IMR-90 (cell line): ENCODE measurements around the gene ZNF407. TPM values are rescaled to one million over a fixed set of nuclear protein-coding genes. Genes with fewer than 3 reads are reported as not detected.

ENCODE experiments used
- ATAC-seq: fragments of 200-7000 bp; cut with Tn5 transposase; 2 replicates; pipeline ENCODE4 v1.9.1; 2020; ENCODE audit warnings: low read depth, mild to moderate bottlenecking, moderate library complexity
- BruUV-seq: library from RNA; stranded (reverse); fragments of 400-500 nt; replicated peaks from 2 replicates; lab custom pipeline; 2021; lab: Mats Ljungman, UMichigan
- CTCF ChIA-PET: fragments of 300-600 bp; formaldehyde crosslinking; extraction: SDS; loops from one replicate; lab custom pipeline; 2021; ENCODE audit warnings: antibody characterized with exemption; lab: Yijun Ruan, JAX
- POLR2A ChIA-PET: fragments of 300-600 bp; sonication (Branson Sonifier 250); formaldehyde crosslinking; loops from one replicate; lab custom pipeline; 2022; ENCODE audit warnings: antibody characterized with exemption; ENCODE audit not compliant: unreplicated experiment; lab: Charles Lee
- DNase-seq: peaks from one replicate; pipeline ENCODE4 v3.0.0; 2013
- H2AFZ ChIP-seq: replicated peaks from 2 replicates; pipeline ENCODE3; 2013; ENCODE audit warnings: low read length, mild to moderate bottlenecking; ENCODE audit not compliant: poor library complexity
- H2AK5ac ChIP-seq: 2 replicates; pipeline ENCODE4 v1.6.1; 2013; ENCODE audit warnings: low read depth, low read length, inconsistent platforms
- H2AK9ac ChIP-seq: replicated peaks from 2 replicates; pipeline ENCODE3; 2013; ENCODE audit warnings: mild to moderate bottlenecking, low read depth, low read length, moderate library complexity; ENCODE audit not compliant: poor library complexity
- H2BK120ac ChIP-seq: 2 replicates; pipeline ENCODE4 v1.6.1; 2013; ENCODE audit warnings: low read depth, low read length, inconsistent platforms
- H2BK15ac ChIP-seq: 3 replicates; pipeline ENCODE4 v1.6.1; 2013; ENCODE audit warnings: low read depth, low read length, inconsistent platforms
- H2BK20ac ChIP-seq: 2 replicates; pipeline ENCODE4 v1.6.1; 2013; ENCODE audit warnings: low read depth, mild to moderate bottlenecking, inconsistent platforms, low read length, moderate library complexity
- H2BK5ac ChIP-seq: 2 replicates; pipeline ENCODE4 v1.6.1; 2013; ENCODE audit warnings: mild to moderate bottlenecking, low read depth, low read length, inconsistent platforms; ENCODE audit not compliant: poor library complexity, severe bottlenecking
- H3K14ac ChIP-seq: replicated peaks from 2 replicates; pipeline ENCODE4 v1.6.1; 2013; ENCODE audit warnings: low read depth, low read length, inconsistent platforms
- H3K18ac ChIP-seq: 2 replicates; pipeline ENCODE4 v1.6.1; 2013; ENCODE audit warnings: low read depth, low read length, control low read depth
- H3K23ac ChIP-seq: 2 replicates; pipeline ENCODE4 v1.6.1; 2013; ENCODE audit warnings: low read depth, low read length, inconsistent platforms
- H3K27ac ChIP-seq: 2 replicates; pipeline ENCODE4 v1.5.1; 2013; ENCODE audit warnings: mild to moderate bottlenecking, control low read depth, low read length; ENCODE audit not compliant: insufficient read depth
- H3K27me3 ChIP-seq: 2 replicates; pipeline ENCODE4 v1.6.1; 2013; ENCODE audit warnings: low read length; ENCODE audit not compliant: control insufficient read depth, insufficient read depth
- H3K36me3 ChIP-seq: 2 replicates; pipeline ENCODE4 v1.6.1; 2013; ENCODE audit warnings: low read length, mixed read lengths; ENCODE audit not compliant: control insufficient read depth, insufficient read depth
- H3K4ac ChIP-seq: 2 replicates; pipeline ENCODE4 v1.6.1; 2013; ENCODE audit warnings: low read depth, low read length, inconsistent platforms
- H3K4me1 ChIP-seq: 2 replicates; pipeline ENCODE4 v1.6.1; 2013; ENCODE audit warnings: low read length, mixed read lengths; ENCODE audit not compliant: control insufficient read depth, insufficient read depth
- H3K4me2 ChIP-seq: 2 replicates; pipeline ENCODE4 v1.6.1; 2013; ENCODE audit warnings: low read depth, mild to moderate bottlenecking, control low read depth, low read length, moderate library complexity
- H3K4me3 ChIP-seq: 2 replicates; pipeline ENCODE4 v1.5.1; 2013; ENCODE audit warnings: low read depth, mild to moderate bottlenecking, control low read depth, low read length, moderate library complexity; ENCODE audit not compliant: insufficient read depth
- H3K56ac ChIP-seq: 2 replicates; pipeline ENCODE4 v1.6.1; 2013; ENCODE audit warnings: low read length, inconsistent platforms; ENCODE audit not compliant: insufficient read depth; ENCODE audit errors: extremely low read depth
- H3K79me1 ChIP-seq, 2 experiments: 2 replicates each; pipeline ENCODE4 v1.6.1; 2013; ENCODE audit warnings: low read length in 2 of 2, inconsistent platforms in 1 of 2, low read depth in 1 of 2
- H3K9ac ChIP-seq: 2 replicates; pipeline ENCODE4 v1.6.1; 2013; ENCODE audit warnings: low read depth, low read length, control low read depth
- H3K9me1 ChIP-seq: 2 replicates; pipeline ENCODE4 v1.6.1; 2013; ENCODE audit warnings: low read length, inconsistent platforms; ENCODE audit not compliant: insufficient read depth
- H3K9me3 ChIP-seq: 2 replicates; pipeline ENCODE4 v1.6.1; 2013; ENCODE audit warnings: low read length; ENCODE audit not compliant: control insufficient read depth, insufficient read depth
- H4K20me1 ChIP-seq: 2 replicates; pipeline ENCODE4 v1.6.1; 2013; ENCODE audit warnings: low read length, inconsistent platforms; ENCODE audit not compliant: insufficient read depth
- H4K5ac ChIP-seq: 2 replicates; pipeline ENCODE4 v1.6.1; 2013; ENCODE audit warnings: mild to moderate bottlenecking, low read depth, low read length, control low read depth
- H4K8ac ChIP-seq, 2 experiments: 2 replicates each; pipeline ENCODE4 v1.6.1; 2013; ENCODE audit warnings: low read depth in 2 of 2, low read length in 2 of 2, control low read depth in 1 of 2, inconsistent platforms in 1 of 2
- H4K91ac ChIP-seq: 2 replicates; pipeline ENCODE4 v1.6.1; 2013; ENCODE audit warnings: low read depth, low read length, inconsistent platforms; ENCODE audit not compliant: insufficient read depth
- CHD1 ChIP-seq: IDR thresholded peaks from 2 replicates; pipeline ENCODE4 v1.6.1; 2012; ENCODE audit warnings: low read depth, low read length, improper control_type of control experiment
- FOS ChIP-seq: fragments of 150-350 bp; IDR thresholded peaks from 2 replicates; pipeline ENCODE4 v1.6.1; 2016; ENCODE audit warnings: low read depth, low read length
- MAZ ChIP-seq: IDR thresholded peaks from 2 replicates; pipeline ENCODE4 v1.6.1; 2012; ENCODE audit warnings: low read depth, mild to moderate bottlenecking, low read length, improper control_type of control experiment, moderate library complexity, borderline replicate concordance
- NFE2L2 ChIP-seq: fragments of 150-350 bp; IDR thresholded peaks from 2 replicates; pipeline ENCODE4 v1.6.1; 2016; ENCODE audit warnings: low read depth, mild to moderate bottlenecking, low read length
- RAD21 ChIP-seq: IDR thresholded peaks from 2 replicates; pipeline ENCODE4 v1.6.1; 2012; ENCODE audit warnings: low read length, improper control_type of control experiment
- RCOR1 ChIP-seq: IDR thresholded peaks from 2 replicates; pipeline ENCODE4 v1.6.1; 2012; ENCODE audit warnings: mild to moderate bottlenecking, low read length, improper control_type of control experiment; ENCODE audit not compliant: insufficient replicate concordance
- RFX5 ChIP-seq: IDR thresholded peaks from 2 replicates; pipeline ENCODE4 v1.8.0; 2012; ENCODE audit warnings: low read depth, mild to moderate bottlenecking, low read length, moderate library complexity
- WGBS, 2 experiments: methylation state at CpG; one replicate each; pipeline versions ENCODE4 v1.1.5 to v1.1.7; 2013; ENCODE audit warnings: missing lambda C conversion rate in 2 of 2; ENCODE audit not compliant: insufficient read length in 1 of 2; ENCODE audit errors: extremely low coverage in 2 of 2; 5-methylcytosine and 5-hydroxymethylcytosine counted together
- dilution Hi-C: fragments of 300-500 bp; cut with HindIII; formaldehyde crosslinking; loops from one replicate; pipeline ENCODE4 v1.14.3; 2018; ENCODE audit warnings: low sequenced_read_pairs; ENCODE audit not compliant: unreplicated experiment
- in situ Hi-C: fragments of 300-500 bp; cut with MboI; formaldehyde crosslinking; loops from 3 replicates; pipeline ENCODE4 v1.14.3; 2019; ENCODE audit warnings: low sequenced_read_pairs, inconsistent platforms, mixed read lengths
- intact Hi-C: fragments of 100-400 bp; cut with micrococcal nuclease; formaldehyde crosslinking; loops from 2 replicates; pipeline ENCODE4 v1.10.0; 2022
- polyA plus RNA-seq, 3 experiments: library from polyadenylated mRNA; depleted of rRNA; stranded (reverse); fragments of >200 nt; gene quantifications; 2 replicates each; pipeline ENCODE4 v1.2.3, GENCODE V29; 2012; ENCODE audit warnings: low replicate concordance in 1 of 3
- total RNA-seq: library from RNA; depleted of rRNA; stranded (reverse); fragments of >200 nt; gene quantifications from 2 replicates; pipeline ENCODE4 v1.2.3, GENCODE V29; 2012
- TF ChIP-seq, protein P1 (sequence below): fragments of 150-350 bp; IDR thresholded peaks from 2 replicates; pipeline ENCODE4 v1.6.1; 2016; ENCODE audit warnings: low read depth, mild to moderate bottlenecking, low read length, moderate library complexity, borderline replicate concordance
- TF ChIP-seq, protein P2 (sequence below): conservative IDR thresholded peaks from 2 replicates; pipeline ENCODE4 v1.5.1; 2012; ENCODE audit warnings: mild to moderate bottlenecking, low read depth, low read length, improper control_type of control experiment

ZNF407 gene
- total and polyA plus RNA-seq, 2 of the 4 experiments (the other 2 are of a cell fraction) = 3.1 to 20.1 TPM

- Histone ChIP-seq H3K4me2 (no peak overlapping the region), H3K9me1 (no peaks in the 10 kb centered on the region), H3K9me3 (no peaks in the 10 kb centered on the region), H3K36me3 (no peaks in the 10 kb centered on the region), H3K79me1 (0 out of 4 replicates have a peak, but pooled peaks cover 0 to 3% of the 10 kb centered on the region in 2 experiments), H2BK5ac (no peak overlapping the region), H3K4me1 (peaks cover 6% of the 10 kb centered on the region), H3K9ac (no peak overlapping the region), H3K18ac (no peak overlapping the region), H4K8ac (no peak overlapping the region), H3K23ac (no peak overlapping the region), H4K20me1 (no peaks in the 10 kb centered on the region), H3K27ac (no peak overlapping the region), H2AFZ (no peak overlapping the region), H3K56ac (no peak overlapping the region), H2BK120ac (no peak overlapping the region), H2BK15ac (no peak overlapping the region), H3K27me3 (no peaks in the 10 kb centered on the region), H2AK5ac (no peak overlapping the region), H2BK20ac (no peak overlapping the region), H3K4ac (no peak overlapping the region), H4K91ac (no peak overlapping the region), H3K14ac (no peak overlapping the region), H4K5ac (no peak overlapping the region), H2AK9ac (no peak overlapping the region), H3K4me3 (no peak overlapping the region)
- 97% methylated on average over 4 of the region's 6 CpGs; no CpG with 5 or more reads in 1 of the 2 experiments for WGBS, 2 experiments
- ChIA-PET CTCF (no interaction called here), POLR2A (no interaction called here)
- no peak for DNase-seq
- no peak for ATAC-seq
- no TSS peak for BruUV-seq
- intact Hi-C loops = no loop called here
- in situ Hi-C loops = no loop called here
- no peak for TF ChIP-seq FOS
- no peak for TF ChIP-seq RCOR1
- no peak for TF ChIP-seq RAD21
- TF ChIP-seq, protein P1, sequence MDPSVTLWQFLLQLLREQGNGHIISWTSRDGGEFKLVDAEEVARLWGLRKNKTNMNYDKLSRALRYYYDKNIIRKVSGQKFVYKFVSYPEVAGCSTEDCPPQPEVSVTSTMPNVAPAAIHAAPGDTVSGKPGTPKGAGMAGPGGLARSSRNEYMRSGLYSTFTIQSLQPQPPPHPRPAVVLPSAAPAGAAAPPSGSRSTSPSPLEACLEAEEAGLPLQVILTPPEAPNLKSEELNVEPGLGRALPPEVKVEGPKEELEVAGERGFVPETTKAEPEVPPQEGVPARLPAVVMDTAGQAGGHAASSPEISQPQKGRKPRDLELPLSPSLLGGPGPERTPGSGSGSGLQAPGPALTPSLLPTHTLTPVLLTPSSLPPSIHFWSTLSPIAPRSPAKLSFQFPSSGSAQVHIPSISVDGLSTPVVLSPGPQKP = no peak
- TF ChIP-seq CHD1 = no peak
- no peak for TF ChIP-seq RFX5
- TF ChIP-seq MAZ = no peak
- TF ChIP-seq, protein P2, sequence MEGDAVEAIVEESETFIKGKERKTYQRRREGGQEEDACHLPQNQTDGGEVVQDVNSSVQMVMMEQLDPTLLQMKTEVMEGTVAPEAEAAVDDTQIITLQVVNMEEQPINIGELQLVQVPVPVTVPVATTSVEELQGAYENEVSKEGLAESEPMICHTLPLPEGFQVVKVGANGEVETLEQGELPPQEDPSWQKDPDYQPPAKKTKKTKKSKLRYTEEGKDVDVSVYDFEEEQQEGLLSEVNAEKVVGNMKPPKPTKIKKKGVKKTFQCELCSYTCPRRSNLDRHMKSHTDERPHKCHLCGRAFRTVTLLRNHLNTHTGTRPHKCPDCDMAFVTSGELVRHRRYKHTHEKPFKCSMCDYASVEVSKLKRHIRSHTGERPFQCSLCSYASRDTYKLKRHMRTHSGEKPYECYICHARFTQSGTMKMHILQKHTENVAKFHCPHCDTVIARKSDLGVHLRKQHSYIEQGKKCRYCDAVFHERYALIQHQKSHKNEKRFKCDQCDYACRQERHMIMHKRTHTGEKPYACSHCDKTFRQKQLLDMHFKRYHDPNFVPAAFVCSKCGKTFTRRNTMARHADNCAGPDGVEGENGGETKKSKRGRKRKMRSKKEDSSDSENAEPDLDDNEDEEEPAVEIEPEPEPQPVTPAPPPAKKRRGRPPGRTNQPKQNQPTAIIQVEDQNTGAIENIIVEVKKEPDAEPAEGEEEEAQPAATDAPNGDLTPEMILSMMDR = no peak
- no peak for TF ChIP-seq NFE2L2
- dilution Hi-C loops = no loop called here
Measured at GRCh38 chr18:74996055-74996454, 398.4 kb downstream of the ZNF407 start.
